Mammary epithelial cell (primary cell): ENCODE data around the gene NEK3.
"Not testable (repeated sequence)": the region's sequence is repeated elsewhere in the genome, so short reads cannot be mapped to it uniquely, and the experiment has no call there.

Experiments used
- CTCF ChIP-seq, 2 donors: IDR thresholded peaks in 1 of 2; conservative IDR thresholded peaks in 1 of 2; 2 replicates each; pipeline ENCODE4 v1.5.1; 2011 to 2012; ENCODE audit warnings: inconsistent platforms in 2 of 2, low read length in 2 of 2, mild to moderate bottlenecking in 2 of 2, control low read depth in 1 of 2, low read depth in 1 of 2; ENCODE audit not compliant: insufficient read depth in 1 of 2; ENCODE audit errors: extremely low read depth in 1 of 2
- EZH2 ChIP-seq: IDR thresholded peaks from 2 replicates; pipeline ENCODE4 v1.6.1; 2012; ENCODE audit warnings: low read length, inconsistent platforms, borderline replicate concordance

- not testable (repeated sequence) for TF ChIP-seq EZH2; CTCF (conservative IDR thresholded peaks at IDR 0.05 in 1 of 2, IDR thresholded peaks at IDR 0.05 in 1 of 2; ENCODE audit: extremely low read depth in 1 of 2, insufficient read depth in 1 of 2, low read depth in 1 of 2, low read length in 2 of 2)
These were observed 48.5 kb upstream of the NEK3 start for GRCh38 chr13:52207896-52208295.
